OCI-LY1 (cell line): ENCODE measurements around the gene SLC30A5.
A peak's percentile ranks its signal among the peaks of the same experiment; 100 is the strongest.

ENCODE experiments used
- H2AFZ ChIP-seq: fragments of 200-600 bp; sonication (generic), shearing (Covaris generic); 2 replicates; pipeline ENCODE4 v1.6.0; 2014; ENCODE audit warnings: antibody characterized with exemption, mild to moderate bottlenecking, low read length
- H3F3A ChIP-seq: fragments of 200-600 bp; sonication (generic), shearing (Covaris generic); 2 replicates; pipeline ENCODE4 v1.6.0; 2014; ENCODE audit warnings: mild to moderate bottlenecking, antibody characterized with exemption, low read length, moderate library complexity; ENCODE audit not compliant: insufficient read depth
- H3K27ac ChIP-seq: fragments of 200-600 bp; sonication (generic); 2 replicates; pipeline ENCODE4 v1.5.1; 2014; ENCODE audit warnings: low read length, mixed run types, mild to moderate bottlenecking, low read depth; ENCODE audit not compliant: poor library complexity, severe bottlenecking
- H3K27me3 ChIP-seq: fragments of 200-600 bp; sonication (generic); 2 replicates; pipeline ENCODE4 v1.6.0; 2014; ENCODE audit warnings: antibody characterized with exemption, mild to moderate bottlenecking, low read length, moderate library complexity; ENCODE audit not compliant: insufficient read depth
- H3K36me3 ChIP-seq: fragments of 200-600 bp; sonication (generic); 2 replicates; pipeline ENCODE4 v1.6.1; 2014; ENCODE audit warnings: mild to moderate bottlenecking, antibody characterized with exemption, low read length, moderate library complexity, mixed read lengths; ENCODE audit not compliant: insufficient read depth
- H3K4me1 ChIP-seq: fragments of 200-600 bp; sonication (generic); 2 replicates; pipeline ENCODE4 v1.5.1; 2014; ENCODE audit warnings: mild to moderate bottlenecking, low read length, moderate library complexity; ENCODE audit not compliant: insufficient read depth, severe bottlenecking
- H3K4me2 ChIP-seq: fragments of 200-600 bp; sonication (generic), shearing (Covaris generic); 2 replicates; pipeline ENCODE4 v1.6.1; 2014; ENCODE audit warnings: low read length
- H3K4me3 ChIP-seq: fragments of 200-600 bp; sonication (generic); 2 replicates; pipeline ENCODE4 v1.5.1; 2014; ENCODE audit warnings: low read length, low read depth, mild to moderate bottlenecking, mixed read lengths; ENCODE audit not compliant: poor library complexity, severe bottlenecking
- H3K79me2 ChIP-seq: fragments of 200-600 bp; shearing (Covaris generic); 2 replicates; pipeline ENCODE4 v1.6.1; 2016; ENCODE audit warnings: mixed run types, low read length, mixed read lengths; ENCODE audit not compliant: insufficient read depth
- H3K9ac ChIP-seq: fragments of 200-600 bp; sonication (generic), shearing (Covaris generic); 2 replicates; pipeline ENCODE4 v1.6.1; 2014; ENCODE audit warnings: mild to moderate bottlenecking, low read length, mixed read lengths
- H3K9me2 ChIP-seq: fragments of 200-600 bp; sonication (generic), shearing (Covaris generic); 2 replicates; pipeline ENCODE4 v1.6.1; 2014; ENCODE audit warnings: low read depth, mild to moderate bottlenecking, low read length, mixed read lengths
- H3K9me3 ChIP-seq: fragments of 200-600 bp; shearing (Covaris generic); 2 replicates; pipeline ENCODE4 v1.6.1; 2014; ENCODE audit warnings: low read length, mixed read lengths
- H4K20me1 ChIP-seq: fragments of 200-600 bp; sonication (generic), shearing (Covaris generic); 2 replicates; pipeline ENCODE4 v1.6.0; 2016; ENCODE audit warnings: mild to moderate bottlenecking, low read length; ENCODE audit not compliant: insufficient read depth
- EZH2 ChIP-seq: fragments of 200-600 bp; sonication (generic), shearing (Covaris generic); IDR thresholded peaks from 2 replicates; pipeline ENCODE4 v1.8.0; 2017; ENCODE audit warnings: borderline replicate concordance, mixed run types, mild to moderate bottlenecking, antibody characterized with exemption, low read length, moderate library complexity, mixed read lengths
- TF ChIP-seq, protein P1 (sequence below): fragments of 200-600 bp; sonication (generic), shearing (Covaris generic); IDR thresholded peaks from 2 replicates; pipeline ENCODE4 v1.5.1; 2017; ENCODE audit warnings: mild to moderate bottlenecking, antibody characterized with exemption, low read length, moderate library complexity, mixed read lengths

SLC30A5 gene

DNA sequence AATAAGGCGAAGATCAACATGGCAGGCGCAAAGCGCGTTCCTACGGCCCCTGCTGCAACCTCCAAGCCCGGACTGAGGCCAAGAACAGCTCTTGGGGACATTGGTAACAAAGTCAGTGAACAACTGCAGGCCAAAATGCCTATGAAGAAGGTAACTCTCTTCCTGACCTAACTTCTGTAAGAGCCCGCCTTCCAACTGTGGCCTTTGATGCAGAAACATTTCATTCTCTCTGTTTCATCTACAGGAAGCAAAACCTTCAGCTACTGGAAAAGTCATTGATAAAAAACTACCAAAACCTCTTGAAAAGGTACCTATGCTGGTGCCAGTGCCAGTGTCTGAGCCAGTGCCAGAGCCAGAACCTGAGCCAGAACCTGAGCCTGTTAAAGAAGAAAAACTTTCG lies 74.1 kb downstream of the SLC30A5 start:
- H2AFZ ChIP-seq = no peak overlapping the region
- no peak for TF ChIP-seq EZH2
- H3K27ac ChIP-seq = peak overlapping the region; percentile 87
- H3K4me3 ChIP-seq = peak overlapping the region; percentile 84
- peaks cover 16% of the 10 kb centered on the region; the same call in 1 of the 2 replicates for H3K79me2 ChIP-seq
- H4K20me1 ChIP-seq = no peaks in the 10 kb centered on the region
- peaks cover 27% of the 10 kb centered on the region for H3K4me1 ChIP-seq
- H3K9ac ChIP-seq = peak overlapping the region; percentile 92
- H3K4me2 ChIP-seq = peak overlapping the region; percentile 79
- no peaks in the 10 kb centered on the region for H3K27me3 ChIP-seq
- H3F3A ChIP-seq = no peaks in the 10 kb centered on the region
- peaks cover 50% of the 10 kb centered on the region for H3K36me3 ChIP-seq
- H3K9me2 ChIP-seq = no peaks in the 10 kb centered on the region
- no peaks in the 10 kb centered on the region for H3K9me3 ChIP-seq

DNA sequence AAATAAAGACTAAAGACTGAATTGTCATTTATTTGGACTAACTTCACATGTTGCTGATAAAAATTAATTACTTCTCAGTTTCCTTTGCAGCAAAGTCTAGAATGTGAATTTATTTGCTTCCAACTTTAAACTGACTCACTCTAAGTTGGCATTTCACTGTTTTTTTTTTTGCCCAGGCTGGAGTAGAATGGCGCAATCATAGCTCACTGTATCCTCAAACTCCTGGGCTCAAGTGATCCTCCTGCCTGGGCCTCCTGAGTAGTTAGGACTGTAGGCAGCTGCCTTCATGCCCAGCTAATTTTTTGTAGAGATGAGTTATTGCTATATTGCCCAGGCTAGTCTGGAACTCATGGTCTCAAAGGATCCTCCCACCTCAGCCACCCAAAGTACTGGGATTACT lies 76.7 kb downstream of the SLC30A5 start:
- H3K27ac ChIP-seq = no peak overlapping the region
- no peaks in the 10 kb centered on the region for H3K27me3 ChIP-seq
- no peaks in the 10 kb centered on the region for H4K20me1 ChIP-seq
- H3K4me1 ChIP-seq = peaks cover 27% of the 10 kb centered on the region
- H3K4me2 ChIP-seq = no peak overlapping the region
- H3K79me2 ChIP-seq = peaks cover 16% of the 10 kb centered on the region; the same call in 1 of the 2 replicates
- no peak overlapping the region for H2AFZ ChIP-seq
- H3K9me2 ChIP-seq = no peaks in the 10 kb centered on the region
- TF ChIP-seq, protein P1, sequence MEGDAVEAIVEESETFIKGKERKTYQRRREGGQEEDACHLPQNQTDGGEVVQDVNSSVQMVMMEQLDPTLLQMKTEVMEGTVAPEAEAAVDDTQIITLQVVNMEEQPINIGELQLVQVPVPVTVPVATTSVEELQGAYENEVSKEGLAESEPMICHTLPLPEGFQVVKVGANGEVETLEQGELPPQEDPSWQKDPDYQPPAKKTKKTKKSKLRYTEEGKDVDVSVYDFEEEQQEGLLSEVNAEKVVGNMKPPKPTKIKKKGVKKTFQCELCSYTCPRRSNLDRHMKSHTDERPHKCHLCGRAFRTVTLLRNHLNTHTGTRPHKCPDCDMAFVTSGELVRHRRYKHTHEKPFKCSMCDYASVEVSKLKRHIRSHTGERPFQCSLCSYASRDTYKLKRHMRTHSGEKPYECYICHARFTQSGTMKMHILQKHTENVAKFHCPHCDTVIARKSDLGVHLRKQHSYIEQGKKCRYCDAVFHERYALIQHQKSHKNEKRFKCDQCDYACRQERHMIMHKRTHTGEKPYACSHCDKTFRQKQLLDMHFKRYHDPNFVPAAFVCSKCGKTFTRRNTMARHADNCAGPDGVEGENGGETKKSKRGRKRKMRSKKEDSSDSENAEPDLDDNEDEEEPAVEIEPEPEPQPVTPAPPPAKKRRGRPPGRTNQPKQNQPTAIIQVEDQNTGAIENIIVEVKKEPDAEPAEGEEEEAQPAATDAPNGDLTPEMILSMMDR = no peak
- TF ChIP-seq EZH2 = no peak
- H3K36me3 ChIP-seq = peaks cover 76% of the 10 kb centered on the region
- H3K9me3 ChIP-seq = no peaks in the 10 kb centered on the region
- H3K9ac ChIP-seq = no peak overlapping the region
- no peak overlapping the region for H3K4me3 ChIP-seq
- peaks cover 5% of the 10 kb centered on the region; the same call in 1 of the 2 replicates for H3F3A ChIP-seq

- Histone ChIP-seq H3K36me3 (peaks cover 79% of the 10 kb centered on the region), H4K20me1 (no peaks in the 10 kb centered on the region)
These were observed 77.2 kb downstream of the SLC30A5 start for GRCh38 chr5:69170969-69171368.

More at GRCh38 chr5:69170969-69171368, 77.2 kb downstream of the SLC30A5 start:
- no peak overlapping the region for H3K9ac ChIP-seq
- H3K79me2 ChIP-seq = peaks cover 16% of the 10 kb centered on the region; the same call in 1 of the 2 replicates
- peaks cover 27% of the 10 kb centered on the region for H3K4me1 ChIP-seq
- no peak overlapping the region for H3K4me2 ChIP-seq
- no peak overlapping the region for H2AFZ ChIP-seq
- H3F3A ChIP-seq = peaks cover 5% of the 10 kb centered on the region; the same call in 1 of the 2 replicates
- no peak for TF ChIP-seq EZH2
- TF ChIP-seq, protein P1 = no peak
- H3K9me2 ChIP-seq = no peaks in the 10 kb centered on the region
- no peaks in the 10 kb centered on the region for H3K27me3 ChIP-seq
- H3K27ac ChIP-seq = no peak overlapping the region
- no peak overlapping the region for H3K4me3 ChIP-seq
- no peaks in the 10 kb centered on the region for H3K9me3 ChIP-seq
